Ectodermal cell (in vitro differentiated cells): Measurements from ENCODE around the gene SHC2.
A peak's percentile ranks its signal among the peaks of the same experiment; 100 is the strongest.
"Not testable (repeated sequence)": the region's sequence is repeated elsewhere in the genome, so short reads cannot be mapped to it uniquely, and the experiment has no call there.

Source experiments
- H3K27ac ChIP-seq: 2 replicates; pipeline ENCODE4 v1.7.0; 2013; ENCODE audit warnings: mild to moderate bottlenecking, low read depth, low read length; ENCODE audit not compliant: insufficient read depth, poor library complexity, severe bottlenecking
- H3K27me3 ChIP-seq: 2 replicates; pipeline ENCODE4 v1.7.0; 2013; ENCODE audit warnings: mild to moderate bottlenecking, low read length; ENCODE audit not compliant: insufficient read depth, control insufficient read depth, poor library complexity, severe bottlenecking
- H3K36me3 ChIP-seq: one replicate; pipeline ENCODE4 v1.7.0; 2013; ENCODE audit warnings: low read length; ENCODE audit not compliant: control insufficient read depth, insufficient read depth
- H3K4me1 ChIP-seq: one replicate; pipeline ENCODE4 v1.7.0; 2013; ENCODE audit warnings: low read length; ENCODE audit not compliant: control insufficient read depth, insufficient read depth
- H3K4me3 ChIP-seq: 2 replicates; pipeline ENCODE4 v1.7.0; 2013; ENCODE audit warnings: low read depth, low read length, control low read depth; ENCODE audit not compliant: insufficient read depth
- H3K9me3 ChIP-seq: 2 replicates; pipeline ENCODE4 v1.7.0; 2013; ENCODE audit warnings: mild to moderate bottlenecking, low read length, moderate library complexity; ENCODE audit not compliant: control insufficient read depth
- WGBS, 2 experiments: methylation state at CpG; one replicate each; pipeline ENCODE4 v1.1.7; 2013; ENCODE audit warnings: missing lambda C conversion rate in 2 of 2; 5-methylcytosine and 5-hydroxymethylcytosine counted together

SHC2 gene

DNA sequence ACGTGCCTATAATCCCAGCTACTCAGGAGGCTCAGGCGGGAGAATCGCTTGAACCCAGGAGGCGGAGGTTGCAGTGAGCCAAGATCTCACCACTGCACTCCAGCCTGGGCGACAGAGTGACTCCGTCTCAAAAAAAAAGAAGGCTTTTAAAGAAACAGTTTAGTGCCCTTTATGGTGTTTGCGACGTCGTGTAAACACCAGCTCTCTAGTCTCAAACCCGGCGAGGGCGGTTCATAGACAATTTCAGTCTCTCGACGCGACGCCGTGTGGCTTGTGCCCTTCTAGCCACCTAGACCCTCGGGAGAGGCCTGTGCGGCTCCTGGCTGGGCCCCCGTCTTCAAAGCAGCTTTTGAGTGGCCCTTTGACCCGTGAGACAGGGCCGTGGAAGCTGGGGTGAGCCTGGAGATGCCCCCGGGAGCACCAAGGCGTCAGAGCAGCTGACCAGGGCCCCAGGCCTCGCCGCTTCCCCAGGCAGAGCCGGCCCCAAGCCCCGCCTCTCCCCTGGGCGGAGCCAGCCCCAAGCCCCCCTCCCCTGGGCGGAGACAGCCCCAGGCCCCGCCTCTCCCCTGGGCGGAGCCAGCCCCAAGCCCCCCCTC is 30.4 kb upstream of the SHC2 start:
- Histone ChIP-seq H3K4me3 (no peak overlapping the region), H3K9me3 (no peaks in the 10 kb centered on the region), H3K27ac (no peak overlapping the region), H3K4me1 (no peaks in the 10 kb centered on the region), H3K27me3 (peaks cover 9% of the 10 kb centered on the region), H3K36me3 (no peaks in the 10 kb centered on the region)
- 88 to 90% methylated on average over 29 of the region's 32 CpGs for WGBS, 2 experiments

DNA sequence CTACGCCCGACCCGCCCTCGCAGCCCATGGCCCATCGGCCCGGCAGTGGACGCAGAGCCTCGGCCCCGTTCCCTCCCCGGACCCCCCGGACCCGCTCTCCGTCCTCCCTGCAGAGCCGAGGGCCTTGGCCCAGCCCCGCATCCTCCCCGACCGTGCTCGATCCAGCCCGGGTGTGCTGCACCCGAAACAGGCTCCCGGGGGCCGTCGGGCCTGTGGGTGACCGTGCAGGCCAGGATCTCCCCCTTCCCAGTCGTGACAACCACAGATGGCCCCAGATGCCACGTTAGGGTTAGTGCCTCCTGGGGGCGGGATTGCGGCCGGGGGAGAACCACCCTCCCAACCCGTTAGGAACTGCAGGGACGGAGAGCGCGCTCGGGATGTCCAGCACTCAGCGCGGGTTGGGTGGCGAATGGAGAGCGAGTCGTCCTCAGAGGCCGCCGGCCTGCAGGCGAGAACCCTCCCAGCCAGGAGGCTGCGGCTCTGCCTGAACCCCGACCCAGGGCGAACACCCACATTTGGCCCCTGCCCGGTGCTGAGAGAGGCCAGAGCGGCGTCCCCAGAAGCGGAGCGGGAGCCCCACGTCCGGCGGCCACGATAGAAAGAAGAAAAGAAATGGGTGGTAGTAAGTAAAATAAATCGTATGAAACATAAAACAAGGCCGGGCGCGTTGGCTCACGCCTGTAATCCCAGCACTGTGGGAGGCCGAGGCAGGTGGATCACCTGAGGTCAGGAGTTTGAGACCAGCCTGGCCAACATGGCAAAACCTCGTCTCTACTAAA is 28.8 kb upstream of the SHC2 start:
- Histone ChIP-seq H3K36me3 (no peaks in the 10 kb centered on the region), H3K4me1 (peaks cover 7% of the 10 kb centered on the region), H3K27ac (peak overlapping the region; percentile 44), H3K27me3 (peaks cover 9% of the 10 kb centered on the region), H3K4me3 (peak overlapping the region; percentile 82), H3K9me3 (no peaks in the 10 kb centered on the region)
- 24 to 25% methylated on average over 61 of the region's 61 CpGs for WGBS, 2 experiments

DNA sequence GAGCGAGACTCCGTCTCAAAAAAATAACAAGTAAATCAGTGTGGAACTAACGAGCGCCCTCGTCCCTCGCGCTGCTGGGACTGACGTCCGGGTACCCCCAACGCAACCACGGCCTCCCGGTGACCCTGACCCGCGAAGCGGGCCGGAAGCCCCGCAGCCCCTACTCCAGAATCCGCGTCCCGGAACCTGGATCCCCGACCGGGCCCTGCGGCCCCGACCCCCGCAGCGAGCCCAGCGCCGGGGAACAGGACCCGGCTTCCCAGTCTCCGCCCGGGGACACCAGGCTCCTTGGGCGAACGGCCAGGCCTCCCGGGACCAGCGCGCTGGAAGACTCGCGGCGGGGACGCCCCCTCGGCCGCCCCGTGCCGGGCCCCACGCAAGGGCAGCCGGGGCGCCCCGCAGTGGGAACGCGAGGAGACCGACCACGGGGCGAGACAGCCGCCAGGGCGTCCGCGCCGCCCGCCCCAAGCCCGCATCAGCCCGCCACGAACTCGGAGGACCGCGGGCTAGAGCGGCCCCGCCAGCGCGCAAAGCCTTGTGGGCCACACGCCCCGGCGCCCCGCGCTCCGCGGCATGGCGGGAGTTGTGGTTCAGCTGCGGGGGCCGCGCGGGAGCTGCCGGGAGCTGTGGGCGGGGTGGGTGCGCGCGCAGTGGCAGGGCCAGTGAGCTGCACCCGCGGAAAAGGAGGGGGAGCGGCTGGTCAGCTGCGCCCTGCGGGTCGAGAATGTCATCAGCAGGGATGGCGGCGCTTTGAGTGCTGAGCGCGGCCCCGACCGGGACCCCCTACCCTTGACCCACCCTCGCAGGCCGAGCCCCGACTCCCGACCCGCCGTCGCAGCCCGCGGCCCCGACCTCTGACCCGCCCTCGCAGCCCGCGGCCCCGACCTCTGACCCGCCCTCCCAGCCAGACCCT is 27.9 kb upstream of the SHC2 start:
- H3K4me3 ChIP-seq: peak overlapping the region; percentile 82
- peak overlapping the region; percentile 90 for H3K27ac ChIP-seq
- H3K36me3 ChIP-seq: no peaks in the 10 kb centered on the region
- H3K4me1 ChIP-seq: peaks cover 7% of the 10 kb centered on the region
- peaks cover 12% of the 10 kb centered on the region for H3K27me3 ChIP-seq
- 0% methylated on average over 114 of the region's 114 CpGs for WGBS, 2 experiments
- H3K9me3 ChIP-seq: no peaks in the 10 kb centered on the region

DNA sequence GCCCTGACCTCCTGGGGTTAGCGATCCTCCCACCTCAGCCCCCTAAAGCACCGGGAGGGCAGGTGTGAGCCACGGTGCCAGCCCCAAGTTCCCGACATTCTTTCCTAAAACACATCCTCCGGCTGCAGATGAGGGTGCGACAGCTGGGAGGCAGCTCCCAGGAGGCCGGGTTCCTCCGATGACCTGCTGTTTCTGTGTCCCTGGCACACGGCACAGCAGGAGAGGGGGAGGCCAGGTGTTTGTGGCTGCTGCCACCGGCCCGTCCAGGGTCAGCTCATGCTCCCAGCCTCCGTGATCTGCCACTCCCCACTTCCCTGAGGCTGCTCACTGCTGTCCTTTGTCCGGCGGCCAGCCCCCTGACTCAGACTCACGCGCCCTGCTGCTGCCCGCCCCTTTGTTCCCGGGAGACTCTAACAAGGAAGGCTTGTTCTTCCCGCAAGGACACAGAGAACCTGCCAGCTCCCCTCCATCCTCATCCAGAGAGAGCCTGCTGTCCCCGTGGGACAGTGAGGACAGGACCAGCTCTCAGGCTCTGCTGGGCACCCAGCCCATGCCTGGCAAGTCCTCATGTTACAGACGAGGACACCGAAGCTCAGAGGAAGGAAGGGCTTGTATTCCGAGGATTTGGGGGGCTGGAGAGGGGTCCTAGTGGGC is 24.9 kb upstream of the SHC2 start:
- H3K27ac ChIP-seq: peak overlapping the region; percentile 64

DNA sequence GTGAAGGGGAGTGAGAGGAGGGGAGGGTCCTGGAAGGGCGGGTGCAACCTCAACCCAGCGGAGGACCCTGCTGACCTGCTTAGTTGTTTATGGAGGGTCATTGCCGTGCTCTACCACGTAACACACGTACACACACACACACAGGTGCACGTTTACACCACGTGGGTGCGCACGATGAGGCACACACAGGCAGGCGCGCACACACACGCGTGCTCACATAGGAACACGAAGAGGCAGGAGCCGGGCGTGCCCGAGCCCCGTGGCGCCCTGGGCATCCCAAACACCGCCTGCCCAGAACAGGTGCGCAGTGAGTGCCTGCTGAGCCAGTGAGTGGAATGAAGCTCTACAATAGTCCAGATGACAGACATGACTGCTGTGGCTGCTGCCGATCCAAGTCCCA is 24.2 kb upstream of the SHC2 start:
- WGBS, 2 experiments: 88 to 90% methylated on average over 22 of the region's 22 CpGs
- H3K27ac ChIP-seq: no peak overlapping the region
- H3K9me3 ChIP-seq: no peaks in the 10 kb centered on the region
- peaks cover 7% of the 10 kb centered on the region for H3K4me1 ChIP-seq
- H3K36me3 ChIP-seq: no peaks in the 10 kb centered on the region
- H3K4me3 ChIP-seq: no peak overlapping the region
- peaks cover 12% of the 10 kb centered on the region for H3K27me3 ChIP-seq

More for the DNA sequence above, 24.9 kb upstream of the SHC2 start:
- peaks cover 7% of the 10 kb centered on the region for H3K4me1 ChIP-seq
- no peaks in the 10 kb centered on the region for H3K36me3 ChIP-seq
- peaks cover 12% of the 10 kb centered on the region for H3K27me3 ChIP-seq
- H3K4me3 ChIP-seq: no peak overlapping the region
- no peaks in the 10 kb centered on the region for H3K9me3 ChIP-seq
- WGBS, 2 experiments: 15 to 17% methylated on average over 23 of the region's 23 CpGs

DNA sequence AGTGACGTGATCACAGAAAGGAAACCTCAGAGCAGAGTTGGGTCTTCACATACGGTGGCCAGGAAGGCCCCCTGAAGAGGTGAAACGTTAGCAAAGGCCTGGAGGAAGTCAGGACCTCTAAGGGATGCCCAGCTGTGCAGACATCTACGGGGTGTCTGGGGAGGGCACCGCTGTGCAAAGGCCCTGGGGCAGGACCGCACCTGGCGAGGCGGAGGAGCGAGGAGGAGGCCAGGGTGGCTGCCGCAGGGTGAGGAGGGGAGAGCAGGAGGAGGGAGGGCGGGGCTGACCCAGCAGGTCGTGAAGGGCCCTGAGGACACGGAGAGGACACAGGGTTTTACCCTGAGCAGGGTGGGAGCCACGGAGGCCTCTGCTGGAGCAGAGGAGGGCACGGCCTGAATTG is 23.7 kb upstream of the SHC2 start:
- no peaks in the 10 kb centered on the region for H3K9me3 ChIP-seq
- H3K27me3 ChIP-seq: peaks cover 12% of the 10 kb centered on the region
- no peaks in the 10 kb centered on the region for H3K36me3 ChIP-seq
- H3K4me3 ChIP-seq: no peak overlapping the region
- no peak overlapping the region for H3K27ac ChIP-seq
- peaks cover 7% of the 10 kb centered on the region for H3K4me1 ChIP-seq
- WGBS, 2 experiments: 80 to 82% methylated on average over 15 of the region's 15 CpGs

DNA sequence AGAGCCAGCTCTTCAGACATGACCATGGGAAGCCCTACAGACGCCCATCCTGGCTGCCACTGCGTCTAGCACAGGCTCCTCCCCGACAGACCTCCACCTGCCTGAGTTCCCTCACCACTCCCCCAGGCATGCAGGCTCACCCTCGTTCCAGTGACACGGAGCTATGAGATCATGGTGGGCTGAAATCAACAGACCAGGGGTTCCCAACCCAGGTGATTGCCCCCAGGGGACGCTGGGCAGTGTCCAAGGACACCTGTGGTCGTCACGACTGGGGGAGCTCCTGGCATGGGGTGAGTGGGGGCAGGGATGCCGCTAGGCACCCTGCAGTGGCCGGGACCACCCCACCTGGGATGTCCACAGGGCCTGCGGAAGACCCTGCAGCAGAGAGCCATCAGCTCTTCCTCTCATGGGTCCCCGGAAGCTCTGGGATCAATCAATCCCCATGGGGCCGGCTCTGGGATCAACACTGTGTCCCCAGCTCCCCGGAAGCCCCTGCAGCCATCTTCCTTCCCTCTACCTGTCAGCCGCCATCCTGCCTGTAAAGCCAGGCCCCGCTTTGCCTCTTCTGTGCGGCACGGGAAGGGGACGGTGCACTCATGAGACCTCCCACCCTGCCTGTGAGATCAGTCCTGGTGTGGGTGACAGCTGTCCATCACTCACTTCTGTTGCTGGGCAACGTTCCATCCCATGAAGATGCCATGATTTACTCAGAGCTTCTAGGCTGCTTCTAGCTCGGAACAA is 22.7 kb upstream of the SHC2 start:
- WGBS, 2 experiments: 80% methylated on average over 21 of the region's 21 CpGs
- no peaks in the 10 kb centered on the region for H3K9me3 ChIP-seq
- peaks cover 12% of the 10 kb centered on the region for H3K27me3 ChIP-seq
- no peak overlapping the region for H3K4me3 ChIP-seq
- no peak overlapping the region for H3K27ac ChIP-seq
- no peaks in the 10 kb centered on the region for H3K36me3 ChIP-seq
- peaks cover 7% of the 10 kb centered on the region for H3K4me1 ChIP-seq

DNA sequence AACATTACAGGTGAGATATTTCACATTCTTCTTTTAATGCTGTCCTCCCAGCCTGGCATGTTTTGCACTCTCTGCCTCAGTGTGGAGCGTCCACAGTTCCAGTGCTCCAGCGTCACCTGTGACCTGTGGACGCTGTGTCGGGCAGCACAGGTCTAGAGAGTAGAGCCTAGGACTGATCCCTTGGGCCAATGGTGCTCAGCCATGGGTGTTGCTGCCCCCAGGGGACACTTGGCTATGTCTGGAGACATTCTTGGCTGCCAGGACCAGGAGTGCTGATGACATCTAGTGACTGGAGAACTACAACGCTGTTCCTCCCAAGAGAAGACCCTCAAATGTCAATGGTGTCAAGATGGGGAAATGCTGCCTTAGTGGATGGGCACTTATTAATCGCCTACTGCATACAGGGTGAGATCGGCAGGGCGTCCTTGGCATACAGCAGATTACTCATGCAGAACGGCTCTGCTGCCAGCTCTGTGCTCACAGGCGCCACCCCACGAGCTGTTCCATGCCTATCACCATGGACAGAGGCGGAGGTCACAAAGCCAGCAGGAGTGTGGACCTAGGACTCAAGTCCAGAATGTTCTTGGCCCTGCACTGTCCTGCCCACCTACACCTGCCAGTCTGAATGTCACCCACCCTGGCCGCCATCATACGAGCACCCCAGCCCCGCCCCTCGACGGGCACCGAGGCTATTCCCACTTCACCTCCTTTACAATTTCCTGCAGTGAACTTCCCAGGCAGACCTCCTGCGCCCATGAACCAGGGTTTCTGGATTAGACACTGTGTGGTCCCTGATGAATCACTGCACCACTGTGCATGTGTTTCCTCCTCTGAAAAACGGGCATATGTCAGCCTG is 21.6 kb upstream of the SHC2 start:
- WGBS, 2 experiments: 65% methylated on average over 20 of the region's 20 CpGs
- Histone ChIP-seq H3K36me3 (no peaks in the 10 kb centered on the region), H3K27ac (no peak overlapping the region), H3K4me1 (peaks cover 7% of the 10 kb centered on the region), H3K9me3 (no peaks in the 10 kb centered on the region), H3K27me3 (peaks cover 12% of the 10 kb centered on the region), H3K4me3 (no peak overlapping the region)

DNA sequence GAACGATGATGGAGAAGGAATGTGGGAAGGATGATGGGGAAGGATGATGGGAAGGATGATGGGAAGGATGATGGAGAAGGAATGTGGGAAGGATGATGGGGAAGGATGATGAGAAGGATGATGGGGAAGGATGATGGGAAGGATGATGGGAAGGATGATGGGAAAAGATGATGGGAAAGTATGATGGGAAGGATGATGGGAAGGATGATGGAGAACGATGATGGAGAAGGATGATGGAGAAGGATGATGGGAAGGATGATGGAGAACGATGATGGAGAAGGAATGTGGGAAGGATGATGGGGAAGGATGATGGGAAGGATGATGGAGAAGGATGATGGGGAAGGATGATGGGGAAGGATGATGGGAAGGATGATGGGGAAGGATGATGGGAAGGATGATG is 20.3 kb upstream of the SHC2 start:
- peaks cover 12% of the 10 kb centered on the region for H3K27me3 ChIP-seq
- not testable (repeated sequence) for H3K4me1 ChIP-seq, H3K4me3 ChIP-seq, H3K36me3 ChIP-seq, H3K27ac ChIP-seq, H3K9me3 ChIP-seq
- WGBS, 2 experiments: 92 to 93% methylated on average over 3 of the region's 3 CpGs
